Measurements from ENCODE around the gene TRMT1L. TPM values are rescaled to one million over a fixed set of nuclear protein-coding genes. Genes with fewer than 3 reads are reported as not detected.

The TRMT1L gene
- total RNA-seq, 4 donors from 2014 or later: 7.6 to 19.1 (median 14.1) TPM

DNA sequence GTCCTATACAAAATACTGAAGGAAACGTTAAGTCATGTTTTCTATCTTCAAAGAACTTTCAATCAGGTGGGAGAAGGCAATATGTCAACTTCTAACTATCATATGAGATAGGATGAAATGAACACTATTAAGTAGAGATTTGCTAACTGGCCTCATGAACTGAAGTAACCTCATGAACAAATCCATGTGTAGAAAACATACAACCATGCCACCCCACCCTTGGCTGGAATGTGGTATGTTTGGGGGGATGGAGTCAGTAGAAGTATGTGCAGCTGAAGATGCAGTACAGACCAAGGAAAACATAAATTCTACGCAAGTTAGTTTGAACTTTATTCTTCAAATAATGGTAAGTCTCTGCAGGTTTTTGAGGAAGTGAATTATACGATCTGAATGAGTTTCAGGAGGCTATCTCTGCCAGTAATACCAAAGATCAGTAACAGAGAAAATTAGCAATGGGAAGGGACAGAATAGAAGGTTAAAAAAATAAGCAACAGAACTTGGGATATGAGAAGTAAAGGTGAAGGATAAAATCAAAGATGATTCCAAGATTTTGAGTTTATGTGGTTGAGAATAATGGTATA lies 4.5 kb downstream of the TRMT1L start:
- TF ChIP-seq EP300 (IDR thresholded peaks at IDR 0.05) (no peak), POLR2AphosphoS5 (IDR thresholded peaks at IDR 0.05) (no peak), POLR2A (IDR thresholded peaks at IDR 0.05) (no peak)
- TF ChIP-seq, protein P1, sequence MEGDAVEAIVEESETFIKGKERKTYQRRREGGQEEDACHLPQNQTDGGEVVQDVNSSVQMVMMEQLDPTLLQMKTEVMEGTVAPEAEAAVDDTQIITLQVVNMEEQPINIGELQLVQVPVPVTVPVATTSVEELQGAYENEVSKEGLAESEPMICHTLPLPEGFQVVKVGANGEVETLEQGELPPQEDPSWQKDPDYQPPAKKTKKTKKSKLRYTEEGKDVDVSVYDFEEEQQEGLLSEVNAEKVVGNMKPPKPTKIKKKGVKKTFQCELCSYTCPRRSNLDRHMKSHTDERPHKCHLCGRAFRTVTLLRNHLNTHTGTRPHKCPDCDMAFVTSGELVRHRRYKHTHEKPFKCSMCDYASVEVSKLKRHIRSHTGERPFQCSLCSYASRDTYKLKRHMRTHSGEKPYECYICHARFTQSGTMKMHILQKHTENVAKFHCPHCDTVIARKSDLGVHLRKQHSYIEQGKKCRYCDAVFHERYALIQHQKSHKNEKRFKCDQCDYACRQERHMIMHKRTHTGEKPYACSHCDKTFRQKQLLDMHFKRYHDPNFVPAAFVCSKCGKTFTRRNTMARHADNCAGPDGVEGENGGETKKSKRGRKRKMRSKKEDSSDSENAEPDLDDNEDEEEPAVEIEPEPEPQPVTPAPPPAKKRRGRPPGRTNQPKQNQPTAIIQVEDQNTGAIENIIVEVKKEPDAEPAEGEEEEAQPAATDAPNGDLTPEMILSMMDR (IDR thresholded peaks at IDR 0.05): no peak
- Histone ChIP-seq H3K9me3 (no peaks in the 10 kb centered on the region), H3K4me1 (peaks cover 31% of the 10 kb centered on the region), H3K4me3 (no peak overlapping the region), H3K36me3 (peaks cover 34% of the 10 kb centered on the region), H3K27me3 (no peaks in the 10 kb centered on the region), H3K27ac (no peak overlapping the region)
- WGBS: 56% methylated on average over 3 of the region's 3 CpGs
- no peak for DNase-seq (ENCODE audit: low spot score in 2 of 2)

DNA sequence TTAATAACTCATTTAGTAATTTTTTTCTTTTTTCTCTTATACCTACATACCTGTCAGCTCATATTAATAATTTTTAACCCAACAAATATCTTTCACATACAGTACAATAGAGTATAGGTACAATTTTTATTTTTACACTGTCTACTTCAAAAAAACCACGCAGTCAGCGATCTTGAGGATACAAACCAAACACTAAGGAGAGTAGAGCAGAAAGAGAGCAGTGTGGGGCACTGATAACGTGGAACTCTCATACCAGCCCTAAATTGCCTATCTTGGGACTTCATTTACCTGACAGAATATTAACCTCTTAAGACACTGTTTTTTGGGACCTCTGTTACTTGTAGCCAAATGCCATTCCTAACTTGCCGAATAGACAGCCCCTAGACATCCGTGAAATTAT lies 5.5 kb downstream of the TRMT1L start:
- DNase-seq (ENCODE audit: low spot score in 2 of 2): no peak
- no peak overlapping the region for H3K27ac ChIP-seq
- H3K4me1 ChIP-seq: peaks cover 31% of the 10 kb centered on the region
- H3K36me3 ChIP-seq: peaks cover 34% of the 10 kb centered on the region
- 95% methylated on average over 5 of the region's 5 CpGs for WGBS
- TF ChIP-seq POLR2AphosphoS5 (IDR thresholded peaks at IDR 0.05): no peak
- TF ChIP-seq, protein P1 (IDR thresholded peaks at IDR 0.05): no peak
- TF ChIP-seq EP300 (IDR thresholded peaks at IDR 0.05): no peak
- TF ChIP-seq POLR2A (IDR thresholded peaks at IDR 0.05): no peak
- no peaks in the 10 kb centered on the region for H3K9me3 ChIP-seq
- no peak overlapping the region for H3K4me3 ChIP-seq
- no peaks in the 10 kb centered on the region for H3K27me3 ChIP-seq

DNA sequence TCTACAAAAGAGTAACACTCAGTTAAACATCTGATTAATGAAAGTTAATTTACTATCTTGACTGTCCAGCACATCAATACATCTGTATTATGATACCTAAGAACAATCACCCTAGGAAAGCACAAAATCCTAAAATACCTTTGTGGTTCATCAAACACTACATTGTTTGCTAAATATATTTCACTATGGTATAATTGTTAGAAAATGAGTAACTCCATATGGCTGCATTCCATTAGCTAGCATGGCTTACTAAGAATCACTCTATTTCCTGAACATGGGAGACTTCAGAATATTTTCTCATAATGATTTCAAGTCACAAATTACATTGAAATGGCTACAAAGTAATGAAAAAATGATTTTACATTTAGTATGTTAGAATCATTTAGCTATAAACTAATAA lies 12.5 kb downstream of the TRMT1L start:
- H3K4me1 ChIP-seq: no peaks in the 10 kb centered on the region
- no peak for TF ChIP-seq POLR2AphosphoS5 (IDR thresholded peaks at IDR 0.05)
- TF ChIP-seq, protein P1 (IDR thresholded peaks at IDR 0.05): no peak
- TF ChIP-seq EP300 (IDR thresholded peaks at IDR 0.05): no peak
- TF ChIP-seq POLR2A (IDR thresholded peaks at IDR 0.05): no peak
- H3K36me3 ChIP-seq: peaks cover 57% of the 10 kb centered on the region
- no peak for DNase-seq (ENCODE audit: low spot score in 2 of 2)
- no peak overlapping the region for H3K27ac ChIP-seq
- H3K4me3 ChIP-seq: no peak overlapping the region
- no peaks in the 10 kb centered on the region for H3K27me3 ChIP-seq
- H3K9me3 ChIP-seq: no peaks in the 10 kb centered on the region

DNA sequence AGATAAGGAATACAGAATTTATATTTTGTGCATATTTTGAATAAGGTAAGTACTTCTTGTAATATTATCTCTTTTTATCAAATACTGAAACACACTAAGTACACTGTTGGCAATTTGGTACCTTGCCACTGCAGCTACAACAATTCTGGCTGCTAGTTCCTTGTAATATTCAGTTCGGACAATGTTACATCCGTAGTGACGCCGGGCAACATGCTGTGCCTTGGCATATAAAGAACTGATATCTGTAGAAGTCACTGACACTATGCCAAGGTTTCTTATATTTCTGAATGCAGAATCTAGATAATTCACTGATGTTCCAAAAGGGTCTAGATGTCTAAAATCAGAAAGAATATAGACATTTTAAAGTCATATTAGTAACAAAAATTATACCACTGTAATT lies 17.5 kb downstream of the TRMT1L start:
- DNase-seq (ENCODE audit: low spot score in 2 of 2): no peak
- Histone ChIP-seq H3K27me3 (no peaks in the 10 kb centered on the region), H3K4me3 (no peak overlapping the region), H3K9me3 (no peaks in the 10 kb centered on the region), H3K4me1 (no peaks in the 10 kb centered on the region), H3K36me3 (peaks cover 52% of the 10 kb centered on the region), H3K27ac (no peak overlapping the region)
- WGBS: 95% methylated on average over 4 of the region's 4 CpGs
- TF ChIP-seq POLR2A (IDR thresholded peaks at IDR 0.05) (no peak), EP300 (IDR thresholded peaks at IDR 0.05) (no peak), POLR2AphosphoS5 (IDR thresholded peaks at IDR 0.05) (no peak)
- TF ChIP-seq, protein P1 (IDR thresholded peaks at IDR 0.05): no peak

DNA sequence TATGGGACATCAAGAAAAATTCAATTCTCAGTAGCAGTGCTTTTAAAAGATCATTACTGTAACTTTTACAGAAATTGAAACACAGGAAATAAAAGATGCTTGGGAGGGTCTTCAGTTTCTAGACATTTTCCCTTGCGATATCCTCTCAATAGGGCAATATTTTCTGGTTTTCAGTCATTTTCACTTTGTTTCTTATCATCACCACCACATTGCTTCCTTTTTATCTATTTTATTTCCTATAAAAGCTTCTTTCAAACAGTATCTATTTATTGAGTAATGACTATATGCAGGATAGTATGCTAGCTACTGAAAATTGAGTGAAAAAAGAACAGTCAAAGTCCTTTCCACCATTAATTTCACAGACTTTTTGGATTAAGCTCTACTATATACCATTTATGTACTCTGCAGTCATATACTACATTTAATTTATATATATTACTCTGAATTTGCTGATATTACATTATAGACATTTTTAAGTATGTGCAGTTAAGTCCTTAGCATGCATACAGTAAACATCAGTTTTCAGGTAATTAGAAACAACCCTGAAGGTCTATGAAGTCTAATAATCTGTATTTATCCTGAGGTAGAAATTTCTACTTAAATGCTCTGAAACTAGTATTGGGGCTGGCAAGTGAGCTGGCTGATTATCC lies 18.7 kb downstream of the TRMT1L start:
- Histone ChIP-seq H3K27me3 (no peaks in the 10 kb centered on the region), H3K4me3 (no peak overlapping the region), H3K9me3 (no peaks in the 10 kb centered on the region), H3K36me3 (peaks cover 57% of the 10 kb centered on the region), H3K4me1 (no peaks in the 10 kb centered on the region), H3K27ac (no peak overlapping the region)
- TF ChIP-seq, protein P1 (IDR thresholded peaks at IDR 0.05): no peak
- TF ChIP-seq EP300 (IDR thresholded peaks at IDR 0.05) (no peak), POLR2A (IDR thresholded peaks at IDR 0.05) (no peak), POLR2AphosphoS5 (IDR thresholded peaks at IDR 0.05) (no peak)
- 90% methylated on average over 1 of the region's 1 CpG for WGBS
- DNase-seq (ENCODE audit: low spot score in 2 of 2): no peak
